NOMO-1 treated with dmso at 0.1 percent for 144 hours (cell line): Measurements from ENCODE around the gene POPDC2.

Experiments used
- DNase-seq: peaks from one replicate; lab custom pipeline; 2025; ENCODE audit not compliant: unreplicated experiment; lab: John Stamatoyannopoulos, UW

Gene POPDC2

GRCh38 chr3:119672776-119673175 lies 12.4 kb upstream of the POPDC2 start:
- DNase-seq: no peak

- DNase-seq: no peak
Observed at GRCh38 chr3:119669906-119670570, 9.6 kb upstream of the POPDC2 start.

GRCh38 chr3:119665954-119666559 lies 5.7 kb upstream of the POPDC2 start:
- DNase-seq: no peak

- no peak for DNase-seq
Observed at GRCh38 chr3:119664850-119665379, 4.5 kb upstream of the POPDC2 start.

GRCh38 chr3:119664370-119664769 lies 4.0 kb upstream of the POPDC2 start:
- no peak for DNase-seq

GRCh38 chr3:119663885-119664284 lies 3.5 kb upstream of the POPDC2 start:
- no peak for DNase-seq

GRCh38 chr3:119662604-119663373 lies 2.4 kb upstream of the POPDC2 start:
- DNase-seq: no peak

GRCh38 chr3:119659606-119660291 lies 640 bp downstream of the POPDC2 start:
- DNase-seq: no peak

- no peak for DNase-seq
Observed at GRCh38 chr3:119658994-119659393, 1.4 kb downstream of the POPDC2 start.

- DNase-seq: no peak
Observed at GRCh38 chr3:119657887-119658702, 2.3 kb downstream of the POPDC2 start.

GRCh38 chr3:119653876-119654275 lies 6.5 kb downstream of the POPDC2 start:
- no peak for DNase-seq

GRCh38 chr3:119652306-119653033 lies 7.9 kb downstream of the POPDC2 start:
- DNase-seq: no peak

- no peak for DNase-seq
Observed at GRCh38 chr3:119649761-119650160, 10.6 kb downstream of the POPDC2 start.

- DNase-seq: no peak
Observed at GRCh38 chr3:119647843-119648575, 12.4 kb downstream of the POPDC2 start.

- no peak for DNase-seq
Observed at GRCh38 chr3:119647171-119647570, 13.2 kb downstream of the POPDC2 start.

GRCh38 chr3:119645813-119646212 lies 14.6 kb downstream of the POPDC2 start:
- DNase-seq: no peak

- no peak for DNase-seq
Observed at GRCh38 chr3:119644481-119644880, 15.9 kb downstream of the POPDC2 start.

GRCh38 chr3:119643528-119643927 lies 16.9 kb downstream of the POPDC2 start:
- no peak for DNase-seq
